ENCODE measurements around the gene TXNL4A.

The TXNL4A gene

DNA sequence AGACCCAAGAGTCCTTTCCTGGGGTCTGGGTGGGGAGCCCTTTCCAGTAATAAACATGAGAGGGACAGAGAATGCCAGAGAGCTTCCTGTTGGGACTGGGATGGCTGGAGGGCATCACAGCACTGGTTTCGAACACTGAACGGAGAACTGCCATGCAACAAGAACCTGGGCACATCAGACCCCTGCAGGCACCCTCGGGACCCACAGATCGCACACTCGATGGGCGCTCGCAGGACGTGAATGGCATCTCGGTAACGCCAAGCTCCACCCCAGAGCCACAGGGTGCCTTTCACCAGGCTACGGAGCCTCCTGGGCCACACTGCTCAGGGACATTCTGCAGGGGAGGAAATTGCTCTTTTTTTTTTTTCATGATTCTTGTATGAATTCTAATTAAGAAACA is 62.1 kb downstream of the TXNL4A start:
- intact Hi-C loops (cut with micrococcal nuclease) = no loop called here
- Mint-ChIP-seq H3K4me1 (ENCODE audit: low read depth) (peaks cover 15% of the 10 kb centered on the region), H3K4me3 (no peak overlapping the region), H3K36me3 (ENCODE audit: low read depth) (peaks cover 95% of the 10 kb centered on the region), H3K27me3 (no peaks in the 10 kb centered on the region), H3K27ac (no peak overlapping the region), H3K9me3 (peaks cover 50% of the 10 kb centered on the region)

GRCh38 chr18:79924814-79925731 is 63.3 kb downstream of the TXNL4A start:
- Mint-ChIP-seq H3K4me1 (ENCODE audit: low read depth) (peaks cover 15% of the 10 kb centered on the region), H3K27me3 (no peaks in the 10 kb centered on the region), H3K4me3 (no peak overlapping the region), H3K36me3 (ENCODE audit: low read depth) (peaks cover 93% of the 10 kb centered on the region), H3K27ac (no peak overlapping the region), H3K9me3 (peaks cover 44% of the 10 kb centered on the region)
- intact Hi-C loops (cut with micrococcal nuclease) = no loop called here

DNA sequence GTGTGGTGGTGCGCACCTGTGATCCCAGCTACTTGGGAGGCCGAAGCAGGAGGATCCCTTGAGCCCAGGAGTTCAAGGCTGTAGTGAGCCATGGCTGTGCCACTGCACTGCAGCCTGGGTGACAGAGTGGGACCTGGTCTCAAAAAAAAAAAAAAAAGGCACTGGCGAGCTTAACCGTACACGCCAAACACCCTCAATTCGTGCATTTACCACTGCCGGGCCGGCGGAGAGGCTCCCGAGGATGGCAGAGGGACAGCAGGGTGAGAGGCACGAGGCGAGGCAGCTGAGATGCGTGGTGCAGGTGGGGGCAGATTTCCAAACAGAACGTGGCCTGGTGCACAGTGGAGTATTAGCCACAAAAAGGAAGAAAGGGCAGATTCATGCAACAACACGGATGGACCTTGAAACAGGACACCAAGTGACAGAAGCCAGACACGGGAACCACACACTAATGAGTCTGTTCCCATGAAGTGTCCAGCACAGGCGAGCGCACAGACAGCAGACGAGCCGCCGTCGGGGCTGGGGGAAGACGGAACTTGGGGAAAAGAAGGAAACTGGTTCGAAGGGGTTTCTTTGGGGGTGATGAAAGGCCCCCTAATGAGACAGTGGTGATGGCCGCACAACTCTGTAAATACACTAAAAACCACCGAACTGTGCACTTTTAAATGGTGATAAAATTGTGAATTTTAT is 64.3 kb downstream of the TXNL4A start:
- Mint-ChIP-seq H3K27ac (no peak overlapping the region), H3K4me1 (ENCODE audit: low read depth) (peaks cover 13% of the 10 kb centered on the region), H3K4me3 (no peak overlapping the region), H3K9me3 (peaks cover 44% of the 10 kb centered on the region), H3K27me3 (no peaks in the 10 kb centered on the region), H3K36me3 (ENCODE audit: low read depth) (peaks cover 93% of the 10 kb centered on the region)
- intact Hi-C loops (cut with micrococcal nuclease) = no loop called here

DNA sequence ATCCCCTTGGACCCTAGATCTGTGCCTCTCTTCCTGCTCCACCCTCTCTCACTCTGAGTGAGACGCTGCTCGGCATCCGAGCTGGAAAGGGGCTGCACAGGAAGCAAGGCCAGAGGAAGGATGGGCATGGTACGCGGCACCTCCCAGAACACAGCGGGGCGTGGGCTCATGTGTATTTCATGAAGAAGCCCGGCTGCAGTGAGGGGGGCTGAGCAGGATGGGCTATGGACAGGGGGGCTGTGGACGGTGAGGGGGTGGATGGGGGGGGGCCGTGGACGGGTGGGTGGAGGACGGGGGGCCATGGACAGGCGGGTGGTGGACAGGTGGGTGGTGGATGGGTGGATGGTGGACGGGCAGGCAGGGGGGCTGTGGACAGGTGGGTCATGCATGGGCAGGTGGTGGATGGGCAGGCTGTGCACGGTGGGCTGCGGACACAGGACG is 65.4 kb downstream of the TXNL4A start:
- Mint-ChIP-seq H3K36me3 (ENCODE audit: low read depth) (peaks cover 93% of the 10 kb centered on the region), H3K27ac (no peak overlapping the region), H3K4me3 (no peak overlapping the region), H3K9me3 (peaks cover 43% of the 10 kb centered on the region), H3K4me1 (ENCODE audit: low read depth) (peaks cover 7% of the 10 kb centered on the region), H3K27me3 (no peaks in the 10 kb centered on the region)
- intact Hi-C loops (cut with micrococcal nuclease) = no loop called here

DNA sequence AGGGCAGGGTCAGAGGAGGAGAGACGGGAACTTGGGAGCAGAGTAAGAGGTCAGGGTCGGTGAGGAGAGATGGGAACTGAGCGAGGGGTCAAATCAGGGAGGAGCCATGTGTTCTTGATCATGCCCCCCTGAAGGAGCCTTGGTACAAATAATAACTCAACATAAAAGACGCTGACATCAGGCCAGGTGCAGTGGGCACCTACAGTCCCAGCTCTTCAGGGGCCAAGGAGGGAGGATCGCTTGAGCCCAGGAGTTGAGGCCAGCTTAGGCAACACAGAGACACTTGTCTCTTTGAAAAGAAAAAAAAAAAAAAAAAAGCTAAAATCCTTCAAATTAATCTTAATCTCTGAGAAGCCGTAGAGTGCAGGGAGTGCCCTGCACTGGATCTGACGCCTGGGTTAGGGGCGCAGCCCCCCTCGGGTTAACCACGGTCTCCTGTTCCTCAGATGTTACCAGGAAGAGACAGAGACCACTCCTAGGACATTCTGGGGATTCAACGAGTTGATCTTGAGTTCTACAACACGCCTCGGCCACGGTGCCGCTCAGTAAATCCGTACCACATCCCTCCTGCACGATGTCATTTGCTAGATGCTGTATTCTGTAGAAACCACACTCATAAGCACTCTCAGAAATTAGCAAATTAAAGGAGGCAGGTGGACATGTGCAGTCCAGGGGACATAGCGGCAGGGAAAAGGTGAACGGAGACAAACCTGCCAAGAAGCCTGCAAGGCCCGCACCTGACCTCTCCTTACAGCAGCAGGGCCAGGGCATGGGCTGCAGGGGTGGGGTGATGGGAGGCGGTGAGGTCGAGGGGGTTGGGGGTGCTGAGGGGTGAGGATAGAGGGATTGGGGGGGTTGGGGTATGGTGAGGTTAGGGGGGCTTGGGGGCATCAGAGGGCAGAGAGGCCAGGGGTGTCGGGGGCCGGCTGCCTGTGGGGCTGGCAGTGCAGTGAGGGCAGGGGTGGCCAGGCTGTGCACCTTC is 66.1 kb downstream of the TXNL4A start:
- peaks cover 93% of the 10 kb centered on the region for H3K36me3 Mint-ChIP-seq (ENCODE audit: low read depth)
- no peak overlapping the region for H3K27ac Mint-ChIP-seq
- H3K9me3 Mint-ChIP-seq = peaks cover 50% of the 10 kb centered on the region
- no peak overlapping the region for H3K4me3 Mint-ChIP-seq
- intact Hi-C loops (cut with micrococcal nuclease) = no loop called here
- peaks cover 4% of the 10 kb centered on the region for H3K4me1 Mint-ChIP-seq (ENCODE audit: low read depth)
- H3K27me3 Mint-ChIP-seq = no peaks in the 10 kb centered on the region

Measured in dendritic cell treated with granulocyte-macrophage colony-stimulating factor and Interleukin-4, amounts not matched to agents 40 ng/mL and 50 ng/mL, for 4 days (primary cell).